SH-SY5Y (cell line): ENCODE data around the gene GARIN1A.

Experiments used
- GATA2 ChIP-seq: IDR thresholded peaks from 2 replicates; pipeline ENCODE4 v1.6.1; 2011; ENCODE audit warnings: mild to moderate bottlenecking, low read depth, low read length
- GATA3 ChIP-seq: IDR thresholded peaks from 2 replicates; pipeline ENCODE4 v1.6.1; 2011; ENCODE audit warnings: low read depth, mild to moderate bottlenecking, low read length, moderate library complexity

DNA sequence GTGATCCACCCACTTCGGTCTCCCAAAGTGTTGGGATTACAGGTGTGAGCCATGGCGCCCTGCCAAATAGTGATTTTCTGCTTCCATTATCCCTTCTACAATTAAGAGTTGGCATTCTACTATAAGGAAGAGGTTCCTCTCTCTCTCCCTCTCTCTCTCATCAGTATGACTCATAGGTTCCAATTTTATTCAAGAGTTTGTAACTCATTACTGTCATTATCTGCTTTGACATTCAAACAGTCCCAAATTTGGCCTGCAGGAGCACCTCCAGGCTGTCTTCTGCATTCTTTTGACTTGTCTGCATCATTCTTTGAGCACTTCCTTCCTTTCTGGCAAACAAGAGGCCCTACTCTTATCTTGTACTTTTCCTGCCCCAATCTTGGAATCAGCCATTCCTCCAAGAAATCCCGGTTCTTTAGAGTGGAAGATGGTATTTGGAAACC is 33.8 kb downstream of the GARIN1A start:
- TF ChIP-seq GATA3 (no peak), GATA2 (no peak)
